ENCODE measurements around the gene AGTRAP. TPM values are rescaled to one million over a fixed set of nuclear protein-coding genes. Genes with fewer than 3 reads are reported as not detected.

AGTRAP gene
- total RNA-seq, 1 experiment from 2014 or later, result 23.6 TPM

DNA sequence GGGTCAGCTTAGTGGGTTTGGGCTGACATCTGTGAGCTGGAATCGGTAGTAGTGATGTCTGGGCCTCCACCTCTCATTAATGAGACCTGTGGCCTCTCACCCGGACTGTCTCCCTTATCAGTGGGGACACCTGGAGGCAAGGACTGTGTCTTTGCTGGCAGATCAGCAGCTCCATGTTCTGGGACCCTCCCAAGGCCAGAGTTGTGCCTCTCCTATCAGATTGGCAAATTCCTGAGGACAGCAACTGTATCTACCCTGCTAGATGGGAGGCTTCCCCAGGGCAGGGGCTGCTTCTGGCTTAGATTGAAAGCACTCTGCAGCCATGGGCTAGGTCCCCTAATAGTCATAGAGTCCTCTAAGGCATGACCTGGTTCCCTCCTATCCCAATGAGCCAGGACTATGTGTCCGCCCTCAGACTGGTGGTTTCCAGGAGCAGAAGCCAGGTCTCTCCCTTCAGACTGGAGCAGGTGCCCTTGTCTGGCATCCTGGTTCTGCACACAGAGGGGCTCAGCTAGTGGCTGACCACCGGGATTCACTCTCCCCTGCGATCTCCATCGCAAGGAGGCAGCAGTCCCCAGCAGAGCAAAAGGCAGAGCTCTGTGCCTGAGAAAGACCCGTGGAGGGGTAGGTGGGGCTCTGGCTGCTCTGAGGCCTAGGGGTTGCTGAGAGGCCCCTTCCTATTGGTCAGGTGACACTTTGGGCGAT is 38.6 kb upstream of the AGTRAP start:
- H3K4me3 ChIP-seq (ENCODE audit: low read depth, low read length, poor library complexity, severe bottlenecking), result no peak overlapping the region
- TF ChIP-seq EZH2 (IDR thresholded peaks at IDR 0.05; ENCODE audit: borderline replicate concordance, low read depth, low read length, poor library complexity, severe bottlenecking), result no peak
- no peak for TF ChIP-seq CTCF (conservative IDR thresholded peaks at IDR 0.05; ENCODE audit: low read depth, low read length)
- no TSS peak for BruUV-seq (replicated peaks)
- H3K36me3 ChIP-seq (ENCODE audit: insufficient read depth, low read length, poor library complexity, severe bottlenecking), result no peaks in the 10 kb centered on the region
- ChIA-PET POLR2A (ENCODE audit: low non-redundant PET) (no interaction called here), CTCF (interaction anchor here (0.7 to 1.0 kb wide), 3 partner anchors 13 to 34 kb away, joined by 3 to 6 read pairs (median 3); partner anchors contain the start of gene FBXO6)
- H3K27me3 ChIP-seq (replicated peaks; ENCODE audit: insufficient read depth, low read depth, low read length, poor library complexity), result peaks cover 3% of the 10 kb centered on the region
- no peaks in the 10 kb centered on the region for H3K9me3 ChIP-seq (ENCODE audit: low read depth, low read length, poor library complexity, severe bottlenecking)
- H3K27ac ChIP-seq (ENCODE audit: low read depth, low read length, poor library complexity, severe bottlenecking), result no peak overlapping the region
- DNase-seq (ENCODE audit: low spot score), result no peak
- intact Hi-C loops (cut with micrococcal nuclease; ENCODE audit: unreplicated experiment), result no loop called here
- peaks cover 37% of the 10 kb centered on the region for H3K4me1 ChIP-seq (ENCODE audit: insufficient read depth, low read length, poor library complexity, severe bottlenecking)

DNA sequence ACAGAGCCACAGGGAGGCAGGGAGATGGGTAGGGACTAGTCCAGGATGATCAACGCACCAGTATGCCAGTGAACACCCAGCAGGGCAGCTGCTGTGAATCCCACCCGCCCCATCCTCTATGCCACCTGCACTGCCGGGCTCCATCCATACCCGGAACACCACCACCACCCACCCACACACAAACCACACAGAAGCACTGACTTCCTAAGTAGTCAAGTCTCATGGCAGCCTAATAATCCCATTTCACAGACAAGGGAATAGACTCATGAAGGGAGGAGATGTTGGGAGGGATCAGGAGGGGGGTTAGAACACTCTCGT is 38.1 kb upstream of the AGTRAP start:
- Histone ChIP-seq H3K4me3 (ENCODE audit: low read depth, low read length, poor library complexity, severe bottlenecking) (no peak overlapping the region), H3K4me1 (ENCODE audit: insufficient read depth, low read length, poor library complexity, severe bottlenecking) (peaks cover 34% of the 10 kb centered on the region), H3K27ac (ENCODE audit: low read depth, low read length, poor library complexity, severe bottlenecking) (no peak overlapping the region), H3K27me3 (replicated peaks; ENCODE audit: insufficient read depth, low read depth, low read length, poor library complexity) (no peaks in the 10 kb centered on the region), H3K9me3 (ENCODE audit: low read depth, low read length, poor library complexity, severe bottlenecking) (no peaks in the 10 kb centered on the region), H3K36me3 (ENCODE audit: insufficient read depth, low read length, poor library complexity, severe bottlenecking) (no peaks in the 10 kb centered on the region)
- no TSS peak for BruUV-seq (replicated peaks)
- ChIA-PET POLR2A (ENCODE audit: low non-redundant PET) (no interaction called here), CTCF (interaction anchor here (1.0 kb wide), 1 partner anchor 13 kb away, joined by 3 read pairs; no protein-coding TSS in a partner anchor)
- intact Hi-C loops (cut with micrococcal nuclease; ENCODE audit: unreplicated experiment), result no loop called here
- TF ChIP-seq CTCF (conservative IDR thresholded peaks at IDR 0.05; ENCODE audit: low read depth, low read length) (no peak), EZH2 (IDR thresholded peaks at IDR 0.05; ENCODE audit: borderline replicate concordance, low read depth, low read length, poor library complexity, severe bottlenecking) (no peak)
- DNase-seq (ENCODE audit: low spot score), result no peak

DNA sequence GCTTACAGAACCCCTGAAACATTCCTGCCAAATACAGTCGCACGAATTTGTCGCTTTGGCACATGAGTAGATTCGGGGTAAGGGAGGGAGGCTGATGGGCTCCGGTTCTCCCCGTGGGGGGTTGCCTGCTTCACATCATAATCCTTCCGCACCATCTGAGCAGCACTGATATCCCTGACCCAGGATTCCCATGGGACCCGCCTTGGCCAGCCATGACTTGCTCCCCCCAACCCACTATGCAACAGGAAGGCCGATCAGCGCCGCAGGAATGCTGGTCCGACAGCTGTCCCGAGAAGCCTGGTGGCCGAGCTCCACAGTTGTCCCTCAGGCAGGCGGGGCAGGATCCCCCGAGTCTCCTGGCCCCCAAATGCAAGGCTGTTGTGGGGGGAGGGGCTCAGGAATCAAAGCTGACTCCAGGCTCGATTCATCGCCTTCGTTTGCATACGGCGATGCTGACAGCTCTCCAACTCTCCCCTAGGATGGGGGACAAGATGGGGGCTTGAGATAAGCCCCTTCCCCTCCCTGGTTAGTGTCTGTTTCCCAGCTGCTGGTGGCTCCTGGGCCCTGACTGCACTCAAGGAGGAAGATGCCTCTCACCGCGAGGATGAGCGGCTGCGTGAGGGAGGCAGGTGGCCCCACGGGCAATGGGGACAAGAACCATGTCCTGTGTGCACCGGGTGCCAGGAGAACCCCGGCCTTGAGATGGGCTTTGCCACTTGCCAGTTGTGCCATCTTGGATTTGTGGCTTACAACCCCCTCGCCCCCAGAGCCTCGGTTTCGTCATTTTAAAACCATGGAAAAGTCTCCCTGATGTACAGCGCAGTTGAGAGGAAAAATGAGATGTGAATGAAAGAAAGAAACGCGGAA is 35.1 kb upstream of the AGTRAP start:
- DNase-seq (ENCODE audit: low spot score), result peak; percentile 86

More for the DNA sequence above, 35.1 kb upstream of the AGTRAP start:
- Histone ChIP-seq H3K36me3 (ENCODE audit: insufficient read depth, low read length, poor library complexity, severe bottlenecking) (no peaks in the 10 kb centered on the region), H3K9me3 (ENCODE audit: low read depth, low read length, poor library complexity, severe bottlenecking) (no peaks in the 10 kb centered on the region), H3K27ac (ENCODE audit: low read depth, low read length, poor library complexity, severe bottlenecking) (peak overlapping the region; percentile 37), H3K27me3 (replicated peaks; ENCODE audit: insufficient read depth, low read depth, low read length, poor library complexity) (no peaks in the 10 kb centered on the region), H3K4me3 (ENCODE audit: low read depth, low read length, poor library complexity, severe bottlenecking) (peak overlapping the region; percentile 37), H3K4me1 (ENCODE audit: insufficient read depth, low read length, poor library complexity, severe bottlenecking) (peaks cover 53% of the 10 kb centered on the region)
- POLR2A ChIA-PET (ENCODE audit: low non-redundant PET), result interaction anchor here (0.7 kb wide), 1 partner anchor 101 kb away, joined by 3 read pairs; no protein-coding TSS in a partner anchor
- TF ChIP-seq EZH2 (IDR thresholded peaks at IDR 0.05; ENCODE audit: borderline replicate concordance, low read depth, low read length, poor library complexity, severe bottlenecking) (no peak), CTCF (conservative IDR thresholded peaks at IDR 0.05; ENCODE audit: low read depth, low read length) (no peak)
- intact Hi-C loops (cut with micrococcal nuclease; ENCODE audit: unreplicated experiment), result no loop called here
- CTCF ChIA-PET, result interaction anchor here (0.8 kb wide), 1 partner anchor 36 kb away, joined by 3 read pairs; no protein-coding TSS in a partner anchor
- BruUV-seq (replicated peaks), result no TSS peak
